Measurements from ENCODE around the gene CDK16.

The CDK16 gene

DNA sequence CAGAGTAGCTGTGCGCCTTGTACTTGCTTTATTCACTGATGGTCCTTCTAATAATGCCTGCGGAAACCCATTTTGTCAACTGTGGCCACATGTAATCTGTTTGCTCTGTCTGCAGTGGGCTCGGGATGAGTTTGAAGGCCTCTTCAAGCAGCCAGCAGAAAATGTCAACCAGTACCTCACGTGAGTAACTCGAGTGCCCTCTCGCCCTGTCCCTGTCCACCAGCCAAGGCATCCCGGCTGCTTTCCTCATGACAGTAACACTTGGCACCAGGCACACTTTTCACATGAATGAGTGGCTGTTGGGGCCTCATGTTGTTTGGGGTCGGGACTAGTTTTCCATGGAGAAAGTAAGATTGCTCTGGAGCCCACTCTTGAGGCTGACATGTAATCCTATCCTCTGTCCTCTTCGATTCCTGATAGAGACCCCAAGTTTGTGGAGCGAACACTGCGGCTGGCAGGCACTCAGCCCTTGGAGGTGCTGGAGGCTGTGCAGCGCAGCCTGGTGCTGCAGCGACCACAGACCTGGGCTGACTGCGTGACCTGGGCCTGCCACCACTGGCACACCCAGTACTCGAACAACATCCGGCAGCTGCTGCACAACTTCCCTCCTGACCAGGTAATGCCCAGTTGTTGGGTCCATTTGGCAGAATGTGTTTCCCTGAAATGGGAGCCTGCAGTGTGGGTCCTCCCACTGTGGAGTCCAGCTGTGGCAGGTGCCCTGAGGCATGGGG, 8.8 kb upstream of the CDK16 start:
- DNase-seq (ENCODE audit: low read depth) = no peak

DNA sequence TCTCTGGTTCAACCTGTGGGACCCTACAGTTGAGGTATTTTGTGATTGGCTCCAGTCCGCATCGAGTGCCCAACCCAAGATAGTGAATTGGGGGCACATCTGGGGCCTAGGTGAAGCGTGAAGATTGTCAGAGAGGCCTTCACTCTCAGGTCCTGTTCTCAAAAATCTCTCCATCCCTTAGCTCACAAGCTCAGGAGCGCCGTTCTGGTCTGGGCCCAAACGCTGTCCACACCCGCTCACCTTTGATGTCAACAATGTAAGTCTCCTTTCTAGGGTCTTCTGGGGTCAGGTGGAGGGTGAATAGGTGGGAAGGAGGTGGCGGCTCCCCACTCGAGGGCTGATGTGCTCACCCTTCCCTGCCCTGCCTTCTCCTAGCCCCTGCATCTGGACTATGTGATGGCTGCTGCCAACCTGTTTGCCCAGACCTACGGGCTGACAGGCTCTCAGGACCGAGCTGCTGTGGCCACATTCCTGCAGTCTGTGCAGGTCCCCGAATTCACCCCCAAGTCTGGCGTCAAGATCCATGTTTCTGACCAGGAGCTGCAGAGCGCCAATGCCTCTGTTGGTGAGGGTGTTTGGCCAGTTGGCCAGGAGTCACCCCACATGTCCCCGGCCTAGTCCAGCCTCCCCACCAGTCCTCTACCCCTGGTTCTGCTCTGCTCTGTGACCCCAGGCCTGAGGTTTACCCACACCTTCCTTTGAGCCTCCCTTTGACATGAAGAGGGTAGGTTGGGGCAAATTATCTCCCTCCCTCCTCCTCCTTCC, 7.6 kb upstream of the CDK16 start:
- no peak for DNase-seq (ENCODE audit: low read depth)

DNA sequence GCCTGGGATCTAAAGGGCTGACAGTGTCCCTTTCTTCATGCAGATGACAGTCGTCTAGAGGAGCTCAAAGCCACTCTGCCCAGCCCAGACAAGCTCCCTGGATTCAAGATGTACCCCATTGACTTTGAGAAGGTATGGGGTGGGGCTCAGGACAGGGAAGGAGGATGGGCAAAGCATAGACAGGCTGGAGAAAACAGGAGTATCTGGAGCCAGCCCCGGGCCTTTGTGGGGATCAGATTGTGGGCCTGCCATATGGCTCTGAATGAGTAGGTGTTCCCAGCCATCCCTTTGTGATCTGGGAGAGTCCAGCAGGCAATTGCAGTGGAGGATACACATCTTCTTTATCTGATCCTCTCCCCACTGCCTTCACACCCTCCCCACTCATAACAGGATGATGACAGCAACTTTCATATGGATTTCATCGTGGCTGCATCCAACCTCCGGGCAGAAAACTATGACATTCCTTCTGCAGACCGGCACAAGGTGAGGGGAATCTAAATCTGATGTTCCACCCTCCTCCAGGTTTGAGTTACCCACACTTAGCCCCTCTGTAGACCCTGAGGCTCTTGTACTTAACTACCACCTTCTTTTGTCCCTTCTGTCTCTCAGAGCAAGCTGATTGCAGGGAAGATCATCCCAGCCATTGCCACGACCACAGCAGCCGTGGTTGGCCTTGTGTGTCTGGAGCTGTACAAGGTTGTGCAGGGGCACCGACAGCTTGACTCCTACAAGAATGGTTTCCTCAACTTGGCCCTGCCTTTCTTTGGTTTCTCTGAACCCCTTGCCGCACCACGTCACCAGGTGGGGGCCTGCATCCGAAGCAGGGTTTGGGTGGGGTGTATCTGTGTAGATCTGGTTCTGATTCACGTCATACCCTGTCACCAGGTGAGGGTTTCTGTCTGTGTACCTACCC, 5.8 kb upstream of the CDK16 start:
- no peak for DNase-seq (ENCODE audit: low read depth)

DNA sequence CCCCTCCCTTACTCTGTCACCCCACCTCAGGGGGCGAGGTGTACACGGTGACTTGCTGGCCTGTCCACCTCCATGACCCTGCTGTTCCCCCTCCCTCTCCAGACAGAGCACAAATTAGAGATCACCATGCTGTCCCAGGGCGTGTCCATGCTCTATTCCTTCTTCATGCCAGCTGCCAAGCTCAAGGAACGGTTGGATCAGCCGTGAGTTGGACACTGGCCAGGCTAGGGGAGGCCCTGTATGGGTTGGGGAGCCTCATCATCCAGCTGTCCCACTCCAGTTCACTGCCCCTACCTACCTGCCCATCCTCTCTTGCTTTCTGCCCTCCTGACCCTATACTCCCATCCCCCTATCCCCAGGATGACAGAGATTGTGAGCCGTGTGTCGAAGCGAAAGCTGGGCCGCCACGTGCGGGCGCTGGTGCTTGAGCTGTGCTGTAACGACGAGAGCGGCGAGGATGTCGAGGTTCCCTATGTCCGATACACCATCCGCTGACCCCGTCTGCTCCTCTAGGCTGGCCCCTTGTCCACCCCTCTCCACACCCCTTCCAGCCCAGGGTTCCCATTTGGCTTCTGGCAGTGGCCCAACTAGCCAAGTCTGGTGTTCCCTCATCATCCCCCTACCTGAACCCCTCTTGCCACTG, 3.9 kb upstream of the CDK16 start:
- no peak for DNase-seq (ENCODE audit: low read depth)

DNA sequence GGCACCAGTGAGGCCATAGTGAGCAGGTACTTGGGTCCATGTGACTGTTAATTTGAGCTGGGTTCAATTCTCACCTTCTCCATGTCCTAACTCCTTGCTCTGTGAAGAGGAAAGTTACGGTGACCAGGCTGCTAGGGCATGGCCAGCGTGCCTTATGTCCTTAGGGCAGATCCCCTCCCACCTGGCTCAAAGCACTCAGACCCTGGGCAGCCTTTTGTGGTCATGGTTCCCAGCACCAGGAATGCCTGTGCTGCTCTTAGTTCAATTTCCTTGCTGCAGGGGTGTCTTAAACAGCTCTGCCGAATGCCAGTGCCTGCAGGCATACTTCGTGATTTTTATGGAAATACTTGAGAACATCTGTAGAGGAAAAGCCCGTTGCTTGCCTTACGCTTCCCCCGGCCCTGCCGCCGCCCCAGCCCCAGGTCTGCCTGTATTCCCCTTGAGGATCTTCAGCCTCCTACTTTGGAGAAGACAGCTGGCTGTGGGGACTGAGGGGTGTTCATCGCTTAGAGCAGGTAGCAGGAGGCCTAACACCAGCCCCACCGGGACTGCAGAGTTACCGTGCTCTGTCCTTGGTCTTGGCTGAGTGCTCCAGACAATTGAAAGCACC, 3.1 kb upstream of the CDK16 start:
- no peak for DNase-seq (ENCODE audit: low read depth)

GRCh38 chrX:47216393-47216925, 2.0 kb upstream of the CDK16 start:
- no peak for DNase-seq (ENCODE audit: low read depth)

DNA sequence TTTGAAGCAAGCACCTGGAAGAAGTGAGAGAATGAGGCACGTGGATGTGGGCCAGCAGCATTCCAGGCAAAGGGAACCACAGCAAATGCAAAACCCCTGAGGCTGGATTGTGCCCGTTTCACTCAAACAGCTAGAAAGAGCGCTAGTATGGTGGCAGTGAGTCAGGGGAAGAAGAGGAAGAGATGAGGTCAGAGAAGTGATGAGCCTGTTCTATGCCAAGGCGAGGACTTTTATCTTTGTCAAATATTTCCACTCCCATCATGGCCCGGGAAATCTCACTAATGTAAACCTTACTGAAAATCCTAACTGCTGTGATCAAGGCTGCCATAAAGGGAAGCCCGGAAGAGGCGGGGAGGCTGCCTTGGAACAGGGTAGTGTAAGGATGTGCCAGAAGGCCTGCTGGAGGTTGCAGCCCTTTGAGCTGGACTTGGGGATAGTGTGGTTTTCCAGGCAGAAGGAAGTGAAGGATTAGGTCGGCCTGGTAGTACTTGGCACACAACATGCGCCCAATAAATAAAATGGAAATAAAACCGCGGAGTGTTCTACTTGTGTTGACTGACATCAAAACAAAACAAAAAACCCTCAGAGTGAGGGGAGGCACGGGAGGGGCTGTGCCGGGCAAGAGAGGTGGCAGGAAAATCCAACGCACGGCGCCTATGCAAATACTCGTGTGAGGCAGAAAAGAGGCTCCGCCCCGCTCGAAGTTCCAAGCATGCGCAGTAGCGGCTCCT, 1.2 kb upstream of the CDK16 start:
- DNase-seq (ENCODE audit: low read depth) = peak; percentile 70

GRCh38 chrX:47217852-47218279, 615 bp upstream of the CDK16 start:
- peak; percentile 99 for DNase-seq (ENCODE audit: low read depth)

DNA sequence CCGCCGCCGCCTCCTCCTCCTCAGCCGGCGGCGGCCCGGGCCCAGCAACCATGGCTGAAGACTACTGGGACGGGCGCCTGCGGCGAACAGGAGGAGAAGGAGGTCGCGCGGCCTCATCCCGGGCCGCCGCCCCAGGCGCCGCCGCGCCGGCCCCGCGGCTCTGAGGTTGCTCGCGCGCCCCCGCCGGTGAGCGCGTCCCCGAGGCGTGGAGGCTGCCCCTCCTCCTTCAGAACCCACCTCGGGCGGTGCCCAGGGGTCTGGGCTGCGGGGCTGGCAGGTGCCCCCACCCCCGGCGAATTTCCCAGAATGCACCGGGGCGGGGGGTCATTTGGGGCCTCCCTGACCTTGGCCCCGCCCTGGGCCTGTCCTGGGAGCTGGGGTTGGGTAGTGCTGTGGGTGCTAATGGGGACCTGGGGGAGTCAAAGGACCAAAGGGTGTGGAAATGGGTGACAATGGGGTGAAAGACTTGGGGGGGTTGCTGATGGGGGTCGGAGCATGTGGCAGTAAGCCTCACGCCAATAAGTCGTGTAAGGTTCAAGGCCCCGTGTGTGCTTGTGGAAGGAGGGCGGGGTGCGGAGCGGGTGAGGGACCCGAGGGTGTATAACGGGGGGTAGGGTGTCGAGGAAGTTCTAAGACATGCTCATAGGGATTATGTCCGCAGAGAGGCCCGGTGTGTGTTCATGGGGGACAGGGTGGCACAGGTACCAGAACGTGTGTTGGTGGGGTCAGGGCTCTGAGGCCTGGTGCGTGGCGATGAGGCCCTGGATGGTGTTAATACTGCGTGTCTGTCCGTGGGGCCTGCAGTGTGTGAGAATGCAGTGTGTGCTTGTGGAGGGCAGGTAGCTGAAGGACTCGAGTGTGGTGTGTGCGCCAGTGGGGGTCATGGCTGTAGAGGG, 687 bp downstream of the CDK16 start:
- DNase-seq (ENCODE audit: low read depth) = no peak

- no peak for DNase-seq (ENCODE audit: low read depth)
These were observed 3.3 kb downstream of the CDK16 start for GRCh38 chrX:47221756-47222155.

DNA sequence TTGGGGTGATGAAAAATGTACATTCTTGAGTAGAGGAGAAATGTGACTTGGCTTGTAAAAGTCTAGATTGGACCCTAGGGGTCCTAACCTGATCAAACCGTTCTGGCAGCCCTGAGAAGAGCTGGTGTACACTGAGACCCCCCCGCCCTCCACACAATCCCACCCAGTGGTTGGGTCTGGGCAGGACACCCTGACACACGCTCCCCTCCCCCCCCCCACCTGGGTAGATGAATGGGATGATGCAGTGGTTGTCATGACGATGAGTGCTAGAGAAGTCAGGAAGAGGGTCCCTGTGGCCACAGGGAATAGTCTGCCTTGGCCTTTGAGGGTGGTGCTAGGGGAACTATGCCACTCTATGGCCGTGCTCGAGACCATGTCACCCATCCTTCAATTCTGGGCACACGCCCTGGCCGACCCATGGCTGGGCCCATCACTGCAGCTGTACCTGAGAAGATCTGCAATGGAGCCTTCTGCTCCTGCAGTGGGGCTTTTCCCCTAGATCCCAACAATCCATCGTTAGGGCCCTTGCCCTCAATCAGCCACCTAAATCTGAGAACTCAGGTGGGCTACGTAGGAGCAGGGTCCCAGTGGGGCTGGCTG, 4.4 kb downstream of the CDK16 start:
- no peak for DNase-seq (ENCODE audit: low read depth)

GRCh38 chrX:47223476-47224250, 5.2 kb downstream of the CDK16 start:
- no peak for DNase-seq (ENCODE audit: low read depth)

- no peak for DNase-seq (ENCODE audit: low read depth)
These were observed 5.9 kb downstream of the CDK16 start for GRCh38 chrX:47224266-47224895.

GRCh38 chrX:47224896-47225290, 6.4 kb downstream of the CDK16 start:
- no peak for DNase-seq (ENCODE audit: low read depth)

GRCh38 chrX:47226071-47226470, 7.6 kb downstream of the CDK16 start:
- no peak for DNase-seq (ENCODE audit: low read depth)

DNA sequence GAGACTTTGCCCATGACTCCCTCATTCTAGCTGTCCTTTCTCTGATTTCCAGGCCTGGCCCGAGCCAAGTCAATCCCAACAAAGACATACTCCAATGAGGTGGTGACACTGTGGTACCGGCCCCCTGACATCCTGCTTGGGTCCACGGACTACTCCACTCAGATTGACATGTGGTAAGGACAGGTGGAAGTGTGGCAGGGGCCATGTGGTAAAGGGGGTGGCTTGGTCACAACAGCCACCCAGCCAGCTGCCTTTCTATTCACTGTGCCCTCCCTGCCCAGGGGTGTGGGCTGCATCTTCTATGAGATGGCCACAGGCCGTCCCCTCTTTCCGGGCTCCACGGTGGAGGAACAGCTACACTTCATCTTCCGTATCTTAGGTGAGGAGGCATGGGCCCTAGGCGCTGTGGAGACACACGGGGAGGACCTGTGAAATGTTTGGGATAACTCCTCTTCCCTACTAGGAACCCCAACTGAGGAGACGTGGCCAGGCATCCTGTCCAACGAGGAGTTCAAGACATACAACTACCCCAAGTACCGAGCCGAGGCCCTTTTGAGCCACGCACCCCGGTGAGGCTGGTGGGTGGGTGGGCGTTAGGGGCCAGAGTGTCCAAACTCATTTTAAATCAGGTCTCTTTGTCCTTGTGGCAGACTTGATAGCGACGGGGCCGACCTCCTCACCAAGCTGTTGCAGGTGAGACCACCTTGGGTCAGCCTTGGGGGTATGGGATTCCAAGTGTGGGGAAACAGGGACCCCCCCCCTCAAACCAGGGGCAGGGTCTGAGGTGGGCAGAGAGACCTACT, 8.3 kb downstream of the CDK16 start:
- DNase-seq (ENCODE audit: low read depth) = no peak

DNA sequence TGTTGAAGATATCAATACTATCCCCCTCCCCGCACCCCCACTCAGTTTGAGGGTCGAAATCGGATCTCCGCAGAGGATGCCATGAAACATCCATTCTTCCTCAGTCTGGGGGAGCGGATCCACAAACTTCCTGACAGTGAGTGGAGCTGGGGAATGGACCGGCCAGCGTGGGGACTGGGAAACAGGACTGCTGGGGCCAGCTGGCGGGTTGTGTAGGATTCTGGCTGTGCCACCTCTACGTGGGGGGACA, 8.8 kb downstream of the CDK16 start:
- no peak for DNase-seq (ENCODE audit: low read depth)

All from iris pigment epithelial cell (primary cell).